IPS-20b (cell line): Measurements from ENCODE around the gene LDLRAD2.
A peak's percentile ranks its signal among the peaks of the same experiment; 100 is the strongest.
"Not testable (repeated sequence)": the region's sequence is repeated elsewhere in the genome, so short reads cannot be mapped to it uniquely, and the experiment has no call there.

Source experiments
- H3K27ac ChIP-seq: one replicate; pipeline ENCODE4 v1.5.1; 2013; ENCODE audit warnings: low read length
- H3K27me3 ChIP-seq: 2 replicates; pipeline ENCODE4 v1.6.1; 2013; ENCODE audit warnings: mild to moderate bottlenecking, low read length, inconsistent platforms; ENCODE audit not compliant: insufficient read depth
- H3K36me3 ChIP-seq: 2 replicates; pipeline ENCODE4 v1.6.1; 2013; ENCODE audit warnings: low read depth, mild to moderate bottlenecking, inconsistent platforms, low read length, moderate library complexity; ENCODE audit not compliant: insufficient read depth
- H3K4me1 ChIP-seq: 2 replicates; pipeline ENCODE4 v1.6.1; 2013; ENCODE audit warnings: mild to moderate bottlenecking, control low read depth, inconsistent platforms, low read length, moderate library complexity; ENCODE audit not compliant: insufficient read depth
- H3K4me3 ChIP-seq: 2 replicates; pipeline ENCODE4 v1.5.1; 2013; ENCODE audit warnings: mild to moderate bottlenecking, low read length, inconsistent platforms
- H3K9ac ChIP-seq: 2 replicates; pipeline ENCODE4 v1.6.1; 2013; ENCODE audit warnings: low read depth, mild to moderate bottlenecking, inconsistent platforms, low read length, moderate library complexity
- H3K9me3 ChIP-seq: 2 replicates; pipeline ENCODE4 v1.6.1; 2013; ENCODE audit warnings: mild to moderate bottlenecking, low read depth, low read length, inconsistent platforms; ENCODE audit not compliant: insufficient read depth

Gene LDLRAD2

GRCh38 chr1:21775550-21775914, 36.5 kb upstream of the LDLRAD2 start:
- no peak overlapping the region for H3K27ac ChIP-seq
- peaks cover 2% of the 10 kb centered on the region; the same call in 1 of the 2 replicates for H3K4me1 ChIP-seq
- H3K4me3 ChIP-seq: no peak overlapping the region

GRCh38 chr1:21775985-21776562, 36.0 kb upstream of the LDLRAD2 start:
- Histone ChIP-seq H3K9me3 (no peaks in the 10 kb centered on the region), H3K27ac (no peak overlapping the region), H3K9ac (no peak overlapping the region), H3K4me3 (no peak overlapping the region), H3K27me3 (no peaks in the 10 kb centered on the region), H3K4me1 (peaks cover 2% of the 10 kb centered on the region; the same call in 1 of the 2 replicates), H3K36me3 (no peaks in the 10 kb centered on the region)

More at GRCh38 chr1:21775550-21775914, 36.5 kb upstream of the LDLRAD2 start:
- Histone ChIP-seq H3K36me3 (no peaks in the 10 kb centered on the region), H3K9me3 (no peaks in the 10 kb centered on the region), H3K27me3 (no peaks in the 10 kb centered on the region), H3K9ac (no peak overlapping the region)

GRCh38 chr1:21776925-21777324, 35.1 kb upstream of the LDLRAD2 start:
- H3K4me3 ChIP-seq, H3K27ac ChIP-seq, H3K36me3 ChIP-seq: not testable (repeated sequence)

GRCh38 chr1:21778405-21778727, 33.7 kb upstream of the LDLRAD2 start:
- Histone ChIP-seq H3K9ac (no peak overlapping the region), H3K9me3 (no peaks in the 10 kb centered on the region), H3K27me3 (no peaks in the 10 kb centered on the region), H3K4me3 (no peak overlapping the region), H3K36me3 (no peaks in the 10 kb centered on the region), H3K27ac (no peak overlapping the region), H3K4me1 (peaks cover 2% of the 10 kb centered on the region; the same call in 1 of the 2 replicates)

More at GRCh38 chr1:21776925-21777324, 35.1 kb upstream of the LDLRAD2 start:
- not testable (repeated sequence) for H3K27me3 ChIP-seq, H3K9ac ChIP-seq, H3K9me3 ChIP-seq, H3K4me1 ChIP-seq

- H3K4me3 ChIP-seq: no peak overlapping the region
- H3K36me3 ChIP-seq: no peaks in the 10 kb centered on the region
Observed at GRCh38 chr1:21779613-21780521, 32.2 kb upstream of the LDLRAD2 start.

GRCh38 chr1:21781815-21782348, 30.2 kb upstream of the LDLRAD2 start:
- Histone ChIP-seq H3K9me3 (no peaks in the 10 kb centered on the region), H3K4me1 (peaks cover 2% of the 10 kb centered on the region), H3K27me3 (no peaks in the 10 kb centered on the region), H3K9ac (peak overlapping the region; percentile 100), H3K27ac (peak overlapping the region; percentile 42), H3K36me3 (no peaks in the 10 kb centered on the region), H3K4me3 (peak overlapping the region; percentile 99)

More at GRCh38 chr1:21779613-21780521, 32.2 kb upstream of the LDLRAD2 start:
- Histone ChIP-seq H3K9ac (no peak overlapping the region), H3K9me3 (no peaks in the 10 kb centered on the region), H3K27ac (no peak overlapping the region), H3K4me1 (peaks cover 2% of the 10 kb centered on the region), H3K27me3 (no peaks in the 10 kb centered on the region)

GRCh38 chr1:21782349-21782867, 29.7 kb upstream of the LDLRAD2 start:
- Histone ChIP-seq H3K4me1 (peaks cover 2% of the 10 kb centered on the region), H3K4me3 (peak overlapping the region; percentile 99), H3K9ac (peak overlapping the region; percentile 100), H3K27me3 (no peaks in the 10 kb centered on the region), H3K27ac (peak overlapping the region; percentile 2), H3K9me3 (no peaks in the 10 kb centered on the region), H3K36me3 (no peaks in the 10 kb centered on the region)

- peak within 1 kb of the TSS; percentile 99 for H3K4me3 ChIP-seq
Observed at GRCh38 chr1:21782868-21783678, 29.0 kb upstream of the LDLRAD2 start, which contains the start of gene USP48. USP48 (minus strand) TSS chr1:21783149; CDS start chr1:21782957, 192 bp downstream.

GRCh38 chr1:21783679-21784603, 28.1 kb upstream of the LDLRAD2 start:
- H3K27me3 ChIP-seq: no peaks in the 10 kb centered on the region
- H3K9me3 ChIP-seq: no peaks in the 10 kb centered on the region
- no peaks in the 10 kb centered on the region for H3K36me3 ChIP-seq
- peak overlapping the region; percentile 100; the same call in 1 of the 2 replicates for H3K9ac ChIP-seq
- H3K4me3 ChIP-seq: peak overlapping the region; percentile 99; the same call in 1 of the 2 replicates
- peak overlapping the region; percentile 100 for H3K27ac ChIP-seq
- H3K4me1 ChIP-seq: peaks cover 2% of the 10 kb centered on the region

More at GRCh38 chr1:21782868-21783678, 29.0 kb upstream of the LDLRAD2 start, which contains the start of gene USP48:
- Histone ChIP-seq H3K27ac (peak within 1 kb of the TSS; percentile 100), H3K27me3 (no peaks in the 10 kb centered on the region), H3K9ac (peak within 1 kb of the TSS; percentile 100), H3K9me3 (no peaks in the 10 kb centered on the region), H3K4me1 (peaks cover 2% of the 10 kb centered on the region), H3K36me3 (no peaks in the 10 kb centered on the region)

- not testable (repeated sequence) for H3K27me3 ChIP-seq, H3K4me3 ChIP-seq, H3K9me3 ChIP-seq, H3K9ac ChIP-seq, H3K27ac ChIP-seq, H3K36me3 ChIP-seq, H3K4me1 ChIP-seq
Observed at GRCh38 chr1:21785764-21786163, 26.3 kb upstream of the LDLRAD2 start.
